Neural cell (in vitro differentiated cells): ENCODE results near the gene LRRC31.

Source experiments
- CTCF ChIP-seq: fragments of 450-650 bp; IDR thresholded peaks from 2 replicates; pipeline ENCODE4 v1.5.1; 2014; ENCODE audit warnings: antibody characterized with exemption, mild to moderate bottlenecking, moderate library complexity; ENCODE audit not compliant: poor library complexity, severe bottlenecking
- EP300 ChIP-seq: fragments of 450-650 bp; conservative IDR thresholded peaks from 2 replicates; pipeline ENCODE4 v1.6.1; 2014; ENCODE audit warnings: antibody characterized with exemption, mild to moderate bottlenecking, moderate library complexity; ENCODE audit not compliant: poor library complexity, severe bottlenecking
- EZH2 ChIP-seq: fragments of 200-600, 300-800 bp; shearing (Covaris generic), sonication (generic); IDR thresholded peaks from 2 replicates; pipeline ENCODE4 v1.6.1; 2014; ENCODE audit warnings: antibody characterized with exemption, low read length, borderline replicate concordance, mild to moderate bottlenecking; ENCODE audit not compliant: insufficient read depth, poor library complexity, severe bottlenecking
- MXI1 ChIP-seq: fragments of 450-650 bp; conservative IDR thresholded peaks from 2 replicates; pipeline ENCODE4 v1.6.1; 2014; ENCODE audit warnings: antibody characterized with exemption, mild to moderate bottlenecking; ENCODE audit not compliant: poor library complexity, severe bottlenecking
- POLR2AphosphoS5 ChIP-seq: IDR thresholded peaks from 2 replicates; pipeline ENCODE4 v1.6.1; 2012
- REST ChIP-seq: IDR thresholded peaks from 2 replicates; pipeline ENCODE4 v1.6.1; 2012; ENCODE audit warnings: borderline replicate concordance
- SMC3 ChIP-seq: fragments of 450-650 bp; conservative IDR thresholded peaks from 2 replicates; pipeline ENCODE4 v1.6.1; 2014; ENCODE audit warnings: antibody characterized with exemption, mild to moderate bottlenecking, moderate library complexity; ENCODE audit not compliant: poor library complexity
- TAF1 ChIP-seq: IDR thresholded peaks from 2 replicates; pipeline ENCODE4 v1.6.1; 2012; ENCODE audit warnings: low read depth

GRCh38 chr3:169822983-169823382 lies 46.8 kb downstream of the LRRC31 start:
- TF ChIP-seq MXI1 (no peak), CTCF (no peak), SMC3 (no peak), REST (no peak), POLR2AphosphoS5 (no peak), EZH2 (no peak), TAF1 (no peak), EP300 (no peak)
